Measurements from ENCODE around the gene C7orf33. TPM values are rescaled to one million over a fixed set of nuclear protein-coding genes. Genes with fewer than 3 reads are reported as not detected.

Gene C7orf33
- total and polyA plus RNA-seq, 12 donors = not detected

DNA sequence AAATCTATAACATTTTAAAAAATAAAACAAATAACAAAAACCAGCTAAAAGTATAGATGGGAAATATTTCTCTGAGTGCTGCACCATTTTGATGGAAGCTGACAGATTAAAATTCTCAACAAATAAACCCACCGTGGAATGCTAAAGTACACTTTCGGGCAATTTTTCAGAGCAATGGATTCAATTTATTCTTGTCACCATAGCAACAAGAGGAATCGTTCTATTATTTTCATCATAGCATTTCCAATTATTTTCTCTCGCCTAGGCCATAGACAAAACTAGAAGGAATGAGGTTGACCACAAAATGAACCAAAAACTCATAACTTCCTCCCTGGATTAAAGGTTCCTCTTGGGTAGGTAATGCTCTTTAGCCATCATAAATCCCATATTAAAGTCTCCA lies 44.6 kb upstream of the C7orf33 start:
- WGBS, 4 donors = 80 to 86% (median 83%) methylated on average over 4 of the region's 4 CpGs
- H3K9me3 ChIP-seq (replicated peaks in 1 of 3) = no peaks in the 10 kb centered on the region
- no peaks in the 10 kb centered on the region for H3K27me3 ChIP-seq
- H3K4me3 ChIP-seq = no peak overlapping the region
- no peak overlapping the region for H3K27ac ChIP-seq
- intact Hi-C loops (cut with DNase I) = no loop called here
- no peak for DNase-seq
- no peaks in the 10 kb centered on the region for H3K36me3 ChIP-seq (replicated peaks in 1 of 2)
- no peaks in the 10 kb centered on the region for H3K4me1 ChIP-seq (replicated peaks in 1 of 2)
- no peak for TF ChIP-seq POLR2A (IDR thresholded peaks at IDR 0.05)
- TF ChIP-seq, protein P1, sequence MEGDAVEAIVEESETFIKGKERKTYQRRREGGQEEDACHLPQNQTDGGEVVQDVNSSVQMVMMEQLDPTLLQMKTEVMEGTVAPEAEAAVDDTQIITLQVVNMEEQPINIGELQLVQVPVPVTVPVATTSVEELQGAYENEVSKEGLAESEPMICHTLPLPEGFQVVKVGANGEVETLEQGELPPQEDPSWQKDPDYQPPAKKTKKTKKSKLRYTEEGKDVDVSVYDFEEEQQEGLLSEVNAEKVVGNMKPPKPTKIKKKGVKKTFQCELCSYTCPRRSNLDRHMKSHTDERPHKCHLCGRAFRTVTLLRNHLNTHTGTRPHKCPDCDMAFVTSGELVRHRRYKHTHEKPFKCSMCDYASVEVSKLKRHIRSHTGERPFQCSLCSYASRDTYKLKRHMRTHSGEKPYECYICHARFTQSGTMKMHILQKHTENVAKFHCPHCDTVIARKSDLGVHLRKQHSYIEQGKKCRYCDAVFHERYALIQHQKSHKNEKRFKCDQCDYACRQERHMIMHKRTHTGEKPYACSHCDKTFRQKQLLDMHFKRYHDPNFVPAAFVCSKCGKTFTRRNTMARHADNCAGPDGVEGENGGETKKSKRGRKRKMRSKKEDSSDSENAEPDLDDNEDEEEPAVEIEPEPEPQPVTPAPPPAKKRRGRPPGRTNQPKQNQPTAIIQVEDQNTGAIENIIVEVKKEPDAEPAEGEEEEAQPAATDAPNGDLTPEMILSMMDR (IDR thresholded peaks at IDR 0.05) = no peak

DNA sequence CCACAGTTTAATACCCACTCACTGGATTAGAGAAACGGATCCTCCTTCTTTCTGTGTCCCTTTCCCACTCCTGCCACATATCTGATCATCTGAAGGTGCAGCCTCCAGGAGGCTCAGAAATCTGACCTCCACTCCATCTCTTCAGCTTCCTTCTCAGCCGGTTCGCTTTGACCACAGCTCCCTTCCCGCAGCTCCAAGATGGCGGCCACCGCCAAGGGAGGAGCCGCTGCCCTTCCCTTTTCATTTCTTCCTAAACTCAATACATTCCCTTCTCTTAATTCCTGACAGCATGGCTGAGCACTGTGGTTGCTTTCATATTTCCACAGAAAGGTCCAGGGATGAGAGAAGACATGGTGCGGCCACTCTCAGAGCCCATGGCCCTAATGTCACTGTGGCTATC lies 43.7 kb upstream of the C7orf33 start:
- no peaks in the 10 kb centered on the region for H3K4me1 ChIP-seq (replicated peaks in 1 of 2)
- no peak overlapping the region for H3K27ac ChIP-seq
- H3K4me3 ChIP-seq = no peak overlapping the region
- H3K36me3 ChIP-seq (replicated peaks in 1 of 2) = no peaks in the 10 kb centered on the region
- H3K27me3 ChIP-seq = no peaks in the 10 kb centered on the region
- H3K9me3 ChIP-seq (replicated peaks in 1 of 3) = no peaks in the 10 kb centered on the region
- no peak for DNase-seq
- intact Hi-C loops (cut with DNase I) = no loop called here
- TF ChIP-seq, protein P1 (IDR thresholded peaks at IDR 0.05) = no peak
- no peak for TF ChIP-seq POLR2A (IDR thresholded peaks at IDR 0.05)
- 93 to 96% (median 94%) methylated on average over 8 of the region's 8 CpGs for WGBS, 4 donors

DNA sequence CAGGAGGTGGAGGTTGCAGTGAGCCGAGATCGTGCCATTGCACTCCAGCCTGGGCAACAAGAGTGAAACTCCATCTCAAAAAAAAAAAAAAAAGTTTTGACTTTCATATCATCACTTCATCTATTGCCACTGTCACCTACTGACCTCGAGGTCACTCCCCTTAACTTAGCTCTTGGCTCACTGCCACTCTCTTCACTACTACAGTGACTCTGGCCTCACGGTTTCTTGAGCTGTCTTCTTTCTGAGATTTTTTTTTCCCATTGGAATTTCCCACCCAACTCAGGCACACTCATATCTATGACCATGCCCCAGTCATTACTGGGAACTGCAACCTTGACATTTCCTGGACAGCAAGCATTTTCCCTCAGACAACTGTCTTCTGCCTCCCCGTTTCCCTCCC lies 42.6 kb upstream of the C7orf33 start:
- Histone ChIP-seq H3K9me3 (replicated peaks in 1 of 3) (no peaks in the 10 kb centered on the region), H3K4me3 (no peak overlapping the region), H3K27ac (no peak overlapping the region), H3K36me3 (replicated peaks in 1 of 2) (no peaks in the 10 kb centered on the region), H3K27me3 (no peaks in the 10 kb centered on the region), H3K4me1 (replicated peaks in 1 of 2) (no peaks in the 10 kb centered on the region)
- intact Hi-C loops (cut with DNase I) = no loop called here
- DNase-seq = peak in 3 of 7 donors; percentile 42 to 47 (median 43)
- TF ChIP-seq, protein P1 (IDR thresholded peaks at IDR 0.05) = no peak
- no peak for TF ChIP-seq POLR2A (IDR thresholded peaks at IDR 0.05)
- 44 to 63% (median 55%) methylated on average over 3 to 5 of the region's 5 CpGs for WGBS, 4 donors

DNA sequence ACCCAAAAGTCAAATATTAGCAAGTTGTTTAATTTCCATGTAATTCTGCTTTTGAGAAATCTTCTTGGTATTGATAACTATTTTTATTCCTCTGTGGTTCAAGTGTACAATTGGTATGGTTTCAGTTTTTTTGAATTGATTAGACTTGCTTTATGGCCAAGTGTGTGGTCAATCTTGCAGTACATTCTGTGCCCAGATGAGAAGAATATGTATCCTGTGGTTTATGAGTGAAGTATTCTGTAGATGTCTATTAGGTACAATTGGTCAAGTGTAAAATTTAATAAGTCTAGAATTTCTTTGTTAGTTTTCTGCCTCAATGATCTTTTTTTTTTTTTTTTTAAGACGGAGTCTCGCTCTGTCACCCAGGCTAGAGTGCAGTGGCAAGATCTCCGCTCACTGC lies 36.6 kb upstream of the C7orf33 start:
- no peak for DNase-seq
- intact Hi-C loops (cut with DNase I) = no loop called here
- Histone ChIP-seq H3K27me3 (no peaks in the 10 kb centered on the region), H3K27ac (no peak overlapping the region), H3K4me1 (replicated peaks in 1 of 2) (no peaks in the 10 kb centered on the region), H3K9me3 (replicated peaks in 1 of 3) (no peaks in the 10 kb centered on the region), H3K36me3 (replicated peaks in 1 of 2) (no peaks in the 10 kb centered on the region), H3K4me3 (no peak overlapping the region)
- WGBS, 4 donors = 97 to 100% (median 98%) methylated on average over 3 of the region's 3 CpGs
- no peak for TF ChIP-seq POLR2A (IDR thresholded peaks at IDR 0.05)
- TF ChIP-seq, protein P1 (IDR thresholded peaks at IDR 0.05) = no peak
